LNCaP clone FGC (cell line): Measurements from ENCODE around the gene SMS.

Source experiments
- DNase-seq: peaks from one replicate; pipeline ENCODE4 v3.0.0-alpha.2; 2011; ENCODE audit warnings: low read depth
- H3K4me3 ChIP-seq: 2 replicates; pipeline ENCODE4 v1.5.1; 2011; ENCODE audit warnings: mild to moderate bottlenecking, low read depth, low read length, control low read depth
- TF ChIP-seq, protein P1 (sequence below): IDR thresholded peaks from 2 replicates; pipeline ENCODE4 v1.5.1; 2012; ENCODE audit warnings: mild to moderate bottlenecking; ENCODE audit not compliant: control insufficient read depth, insufficient read depth; ENCODE audit errors: extremely low read depth

SMS gene

DNA sequence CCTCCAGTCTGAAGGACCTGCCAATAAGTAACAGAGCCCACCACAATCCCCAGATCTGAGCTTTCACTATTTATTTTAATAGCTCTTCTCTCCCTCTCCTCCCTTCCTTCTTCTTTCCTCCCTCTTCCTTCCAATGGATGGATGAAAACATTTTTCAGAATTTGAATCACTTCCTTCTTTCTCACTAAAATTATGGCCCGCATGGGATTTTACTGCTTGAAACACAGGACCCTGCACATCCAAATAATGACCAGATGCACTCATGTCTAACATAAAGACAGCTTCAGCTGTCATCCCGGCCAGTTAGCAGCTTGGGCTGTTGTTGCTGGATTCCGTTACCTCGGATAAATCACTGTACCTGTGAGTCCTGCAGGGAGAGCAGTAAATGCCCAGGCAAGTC, 86.2 kb downstream of the SMS start:
- no peak overlapping the region for H3K4me3 ChIP-seq
- TF ChIP-seq, protein P1, sequence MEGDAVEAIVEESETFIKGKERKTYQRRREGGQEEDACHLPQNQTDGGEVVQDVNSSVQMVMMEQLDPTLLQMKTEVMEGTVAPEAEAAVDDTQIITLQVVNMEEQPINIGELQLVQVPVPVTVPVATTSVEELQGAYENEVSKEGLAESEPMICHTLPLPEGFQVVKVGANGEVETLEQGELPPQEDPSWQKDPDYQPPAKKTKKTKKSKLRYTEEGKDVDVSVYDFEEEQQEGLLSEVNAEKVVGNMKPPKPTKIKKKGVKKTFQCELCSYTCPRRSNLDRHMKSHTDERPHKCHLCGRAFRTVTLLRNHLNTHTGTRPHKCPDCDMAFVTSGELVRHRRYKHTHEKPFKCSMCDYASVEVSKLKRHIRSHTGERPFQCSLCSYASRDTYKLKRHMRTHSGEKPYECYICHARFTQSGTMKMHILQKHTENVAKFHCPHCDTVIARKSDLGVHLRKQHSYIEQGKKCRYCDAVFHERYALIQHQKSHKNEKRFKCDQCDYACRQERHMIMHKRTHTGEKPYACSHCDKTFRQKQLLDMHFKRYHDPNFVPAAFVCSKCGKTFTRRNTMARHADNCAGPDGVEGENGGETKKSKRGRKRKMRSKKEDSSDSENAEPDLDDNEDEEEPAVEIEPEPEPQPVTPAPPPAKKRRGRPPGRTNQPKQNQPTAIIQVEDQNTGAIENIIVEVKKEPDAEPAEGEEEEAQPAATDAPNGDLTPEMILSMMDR: no peak
- DNase-seq: no peak

DNA sequence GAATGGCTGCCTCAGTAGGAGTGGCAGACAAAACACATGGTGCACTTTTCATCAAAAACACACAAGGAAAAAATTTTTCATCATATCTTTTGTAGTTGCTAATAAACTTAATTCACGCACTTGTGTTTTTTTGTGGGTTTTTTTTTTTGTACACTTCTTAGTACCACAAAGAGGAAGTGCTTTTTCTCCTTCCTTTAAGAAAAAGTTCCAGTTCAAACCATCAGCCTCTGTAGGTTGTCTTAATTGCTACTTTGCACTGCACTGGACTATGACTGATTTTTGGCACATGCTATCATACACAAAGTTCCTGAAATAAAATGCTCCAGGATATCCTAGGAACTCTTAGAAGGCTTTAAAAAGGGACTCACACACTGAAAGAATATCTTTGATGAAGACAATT, 91.6 kb downstream of the SMS start, which contains the start of gene PHEX:
PHEX (plus strand) TSS at position 242 of the 400 bp plus-strand sequence. CDS start 681 bp downstream, outside the sequence.
- TF ChIP-seq, protein P1: no peak
- no peak for DNase-seq
- no peak within 1 kb of the TSS for H3K4me3 ChIP-seq

DNA sequence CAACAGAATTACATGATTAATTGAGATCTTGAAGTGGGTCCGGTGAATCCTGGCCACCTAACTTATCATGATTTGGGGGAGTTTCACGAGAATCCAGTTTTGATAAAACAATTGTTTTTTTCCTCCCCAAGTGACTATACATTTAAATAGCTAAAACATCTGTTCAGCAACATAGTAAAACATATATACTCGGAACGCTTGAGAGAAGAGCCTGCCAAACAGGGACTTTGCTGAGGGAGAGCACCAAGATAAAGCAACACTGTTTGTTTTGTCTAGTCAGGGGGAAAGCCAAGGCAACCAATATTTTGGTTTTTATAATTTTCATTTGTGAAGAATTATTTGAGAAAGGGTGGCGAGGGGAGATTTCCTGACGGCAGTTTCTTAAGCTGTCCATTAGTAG, 92.0 kb downstream of the SMS start:
- no peak overlapping the region for H3K4me3 ChIP-seq
- TF ChIP-seq, protein P1: no peak
- DNase-seq: no peak

DNA sequence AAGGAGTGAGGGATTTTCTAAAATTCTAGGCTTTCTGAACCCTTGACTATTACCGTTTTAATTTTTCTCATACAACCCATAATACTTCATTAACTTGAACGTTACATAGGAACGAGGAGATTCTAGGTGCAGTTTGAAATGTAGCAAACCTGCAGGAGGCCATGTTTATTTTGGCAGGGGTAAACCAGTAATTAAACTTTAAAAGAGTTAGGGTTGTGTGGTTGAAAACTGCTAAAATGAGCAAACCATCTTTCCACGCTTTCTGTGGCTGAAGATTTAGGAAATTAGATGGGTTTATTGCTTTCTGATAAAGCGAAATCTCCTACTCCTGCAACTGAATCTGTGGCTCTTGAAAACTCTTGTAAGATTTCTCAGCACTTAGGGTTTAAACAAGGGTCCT, 93.3 kb downstream of the SMS start:
- H3K4me3 ChIP-seq: no peak overlapping the region
- TF ChIP-seq, protein P1: no peak
- DNase-seq: no peak

DNA sequence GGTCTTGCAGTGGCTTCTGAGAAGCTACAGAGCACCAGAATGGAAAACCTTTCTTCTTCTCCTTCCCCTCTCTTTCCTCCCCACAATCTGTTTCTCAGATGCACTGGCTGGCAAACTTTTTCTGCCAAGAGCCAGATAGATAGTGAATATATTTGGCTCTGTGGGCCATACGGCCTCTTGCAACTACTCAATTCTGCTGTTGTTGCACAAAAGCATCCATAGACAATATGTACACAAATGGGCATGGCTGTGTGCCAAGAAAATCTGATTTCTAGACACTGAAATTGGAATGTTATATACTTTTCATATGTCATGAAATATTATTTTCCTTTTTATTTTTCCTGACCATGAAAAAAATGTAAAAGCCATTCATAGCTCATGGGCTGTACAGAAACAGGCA, 94.7 kb downstream of the SMS start:
- no peak for DNase-seq
- H3K4me3 ChIP-seq: no peak overlapping the region
- TF ChIP-seq, protein P1: no peak

DNA sequence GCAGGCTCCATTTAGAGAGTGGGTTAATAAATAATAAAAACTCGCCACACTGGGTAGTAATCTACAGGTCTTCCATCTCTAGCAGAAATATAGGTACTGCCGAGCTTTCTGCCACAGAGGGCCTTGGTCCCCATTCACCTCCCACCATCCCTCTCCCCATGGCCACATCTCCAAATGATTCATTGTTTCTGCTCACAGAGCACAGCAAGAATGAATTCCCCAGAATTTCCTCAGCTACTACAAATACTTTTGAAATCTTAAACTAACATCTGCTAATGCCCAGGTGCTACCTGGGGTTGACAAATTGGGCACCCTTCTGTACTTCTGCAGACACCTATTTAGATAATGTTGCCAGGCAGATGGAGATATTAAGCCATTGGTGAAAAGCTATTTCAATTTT, 96.7 kb downstream of the SMS start:
- no peak overlapping the region for H3K4me3 ChIP-seq
- TF ChIP-seq, protein P1: no peak
- no peak for DNase-seq

DNA sequence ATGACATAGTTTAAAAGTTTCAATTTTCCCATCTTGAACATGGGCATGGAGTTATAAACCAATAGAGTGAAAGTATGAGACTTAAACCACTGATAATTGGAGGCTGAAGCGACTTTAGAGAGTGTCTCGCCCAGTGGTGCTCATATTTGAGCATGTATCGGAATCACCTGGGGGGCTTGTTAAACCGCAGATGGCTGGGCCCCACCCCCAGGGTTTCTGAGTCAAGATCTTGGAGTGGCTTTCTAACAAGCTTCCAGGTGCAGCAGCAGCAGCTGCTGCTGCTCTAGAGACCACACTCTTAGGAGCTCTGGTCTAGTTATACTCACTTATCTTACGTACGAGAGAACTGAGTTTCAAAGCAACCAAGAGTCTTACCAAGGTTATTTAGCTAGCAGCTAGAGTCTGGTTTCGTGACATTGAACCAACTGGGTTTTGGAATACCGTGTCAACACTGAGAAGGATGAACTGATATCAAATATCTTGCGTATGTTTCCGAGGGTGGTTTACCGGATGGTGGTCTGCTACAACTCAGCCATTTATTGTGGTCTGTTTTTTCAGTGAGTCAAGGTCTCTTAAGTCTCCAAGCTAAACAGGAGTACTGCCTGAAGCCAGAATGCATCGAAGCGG, 97.5 kb downstream of the SMS start:
- TF ChIP-seq, protein P1: no peak
- H3K4me3 ChIP-seq: no peak overlapping the region

More for the DNA sequence above, 97.5 kb downstream of the SMS start:
- DNase-seq: no peak
